Measurements from ENCODE around the gene ZNF394.

ZNF394 gene

GRCh38 chr7:99449326-99449725, 50.8 kb downstream of the ZNF394 start:
- DNase-seq (ENCODE audit: low spot score), result no peak

GRCh38 chr7:99448855-99449254, 51.2 kb downstream of the ZNF394 start:
- no peak for DNase-seq (ENCODE audit: low spot score)

- DNase-seq (ENCODE audit: low spot score), result no peak
Observed at GRCh38 chr7:99447943-99448342, 52.1 kb downstream of the ZNF394 start.

GRCh38 chr7:99446096-99446495, 54.0 kb downstream of the ZNF394 start:
- DNase-seq (ENCODE audit: low spot score), result no peak
